Lower lobe of right lung (tissue), 2 donors: ENCODE results near the gene TANC1. TPM values are rescaled to one million over a fixed set of nuclear protein-coding genes. Genes with fewer than 3 reads are reported as not detected.
A peak's percentile ranks its signal among the peaks of the same experiment; 100 is the strongest.
"Not testable (repeated sequence)": the region's sequence is repeated elsewhere in the genome, so short reads cannot be mapped to it uniquely, and the experiment has no call there.

Experiments
- ATAC-seq, 2 donors: fragments of 200-7000 bp; cut with Tn5 transposase; one replicate each; pipeline ENCODE4 v1.9.1; 2020 to 2022; ENCODE audit warnings: mild to moderate bottlenecking in 2 of 2, moderate library complexity in 2 of 2
- DNase-seq: peaks from one replicate; pipeline ENCODE4 v3.0.0-alpha.2; 2020
- H3K27ac ChIP-seq: fragments of 200-600 bp; one replicate; pipeline ENCODE4 v1.8.0; 2022
- H3K27me3 ChIP-seq: fragments of 200-600 bp; one replicate; pipeline ENCODE4 v1.8.0; 2022; ENCODE audit warnings: low read depth
- H3K36me3 ChIP-seq: fragments of 200-600 bp; one replicate; pipeline ENCODE4 v1.8.0; 2022; ENCODE audit warnings: mild to moderate bottlenecking
- H3K4me1 ChIP-seq: fragments of 200-600 bp; one replicate; pipeline ENCODE4 v1.8.0; 2022
- H3K4me3 ChIP-seq: fragments of 200-600 bp; one replicate; pipeline ENCODE4 v1.8.0; 2022; ENCODE audit warnings: mild to moderate bottlenecking
- H3K9me3 ChIP-seq: fragments of 200-600 bp; one replicate; pipeline ENCODE4 v1.8.0; 2022
- intact Hi-C: fragments of 100-400 bp; cut with DNase I; formaldehyde crosslinking; loops from one replicate; pipeline ENCODE4 v1.11.0; 2022
- total RNA-seq: library from RNA; stranded (reverse); fragmentation: NEBNext Ultra II Directional; extraction: Animal tissue kit (Norgen Biotek cat#: 25700); gene quantifications from one replicate; pipeline ENCODE4 v1.2.1, GENCODE V29; 2021
- TF ChIP-seq, protein P1 (sequence below): fragments of 200-600 bp; IDR thresholded peaks from one replicate; pipeline ENCODE4 v1.8.0; 2022; ENCODE audit warnings: antibody characterized with exemption, mild to moderate bottlenecking
- donor health status: DM: no; HTN: yes; CAD: no; lungs with severe emphysema.

Gene TANC1
- total RNA-seq, 1 donor from 2014 or later = 39.5 TPM

DNA sequence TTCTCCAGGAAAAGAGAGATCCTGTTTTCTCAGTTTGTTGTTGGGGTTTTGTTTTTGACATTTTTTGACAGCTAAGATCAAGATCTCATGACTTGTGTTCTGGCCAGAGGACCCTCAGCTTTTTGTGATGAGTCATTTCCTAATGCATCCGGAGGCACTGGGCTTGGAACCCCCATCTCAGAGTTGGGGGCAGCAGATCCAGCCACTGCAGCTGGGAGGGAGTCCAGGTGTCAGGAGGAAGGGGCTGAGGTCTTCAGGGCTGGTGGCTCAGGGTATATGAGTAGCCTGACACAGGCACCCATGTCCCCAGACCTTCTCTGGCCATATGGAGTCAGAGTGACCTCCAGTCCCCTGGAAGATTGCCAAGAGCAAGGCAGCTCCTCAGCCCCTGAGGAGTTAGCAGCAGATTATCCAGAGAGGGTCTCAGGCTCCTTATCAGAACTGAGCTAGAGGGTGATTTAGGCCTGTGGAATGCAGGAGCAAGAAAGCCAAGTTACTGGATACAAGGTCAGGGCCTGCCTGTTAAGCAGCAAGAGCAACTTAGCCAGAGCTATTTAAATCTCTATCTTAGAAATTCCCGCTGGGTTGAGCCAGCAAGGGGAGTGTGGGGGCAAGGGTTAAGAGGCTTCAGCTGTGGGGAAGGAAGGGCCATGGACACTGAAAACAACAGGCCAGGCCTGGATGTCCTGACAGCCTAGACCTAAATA lies 62.4 kb downstream of the TANC1 start:
- peaks cover 53% of the 10 kb centered on the region for H3K4me1 ChIP-seq
- intact Hi-C loops = no loop called here
- H3K36me3 ChIP-seq = no peaks in the 10 kb centered on the region
- H3K27ac ChIP-seq = peak overlapping the region; percentile 68
- ATAC-seq = peak; percentile 75 to 88
- no peaks in the 10 kb centered on the region for H3K27me3 ChIP-seq
- no peak for DNase-seq
- no peak overlapping the region for H3K4me3 ChIP-seq
- TF ChIP-seq, protein P1, sequence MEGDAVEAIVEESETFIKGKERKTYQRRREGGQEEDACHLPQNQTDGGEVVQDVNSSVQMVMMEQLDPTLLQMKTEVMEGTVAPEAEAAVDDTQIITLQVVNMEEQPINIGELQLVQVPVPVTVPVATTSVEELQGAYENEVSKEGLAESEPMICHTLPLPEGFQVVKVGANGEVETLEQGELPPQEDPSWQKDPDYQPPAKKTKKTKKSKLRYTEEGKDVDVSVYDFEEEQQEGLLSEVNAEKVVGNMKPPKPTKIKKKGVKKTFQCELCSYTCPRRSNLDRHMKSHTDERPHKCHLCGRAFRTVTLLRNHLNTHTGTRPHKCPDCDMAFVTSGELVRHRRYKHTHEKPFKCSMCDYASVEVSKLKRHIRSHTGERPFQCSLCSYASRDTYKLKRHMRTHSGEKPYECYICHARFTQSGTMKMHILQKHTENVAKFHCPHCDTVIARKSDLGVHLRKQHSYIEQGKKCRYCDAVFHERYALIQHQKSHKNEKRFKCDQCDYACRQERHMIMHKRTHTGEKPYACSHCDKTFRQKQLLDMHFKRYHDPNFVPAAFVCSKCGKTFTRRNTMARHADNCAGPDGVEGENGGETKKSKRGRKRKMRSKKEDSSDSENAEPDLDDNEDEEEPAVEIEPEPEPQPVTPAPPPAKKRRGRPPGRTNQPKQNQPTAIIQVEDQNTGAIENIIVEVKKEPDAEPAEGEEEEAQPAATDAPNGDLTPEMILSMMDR = no peak
- H3K9me3 ChIP-seq = no peaks in the 10 kb centered on the region

DNA sequence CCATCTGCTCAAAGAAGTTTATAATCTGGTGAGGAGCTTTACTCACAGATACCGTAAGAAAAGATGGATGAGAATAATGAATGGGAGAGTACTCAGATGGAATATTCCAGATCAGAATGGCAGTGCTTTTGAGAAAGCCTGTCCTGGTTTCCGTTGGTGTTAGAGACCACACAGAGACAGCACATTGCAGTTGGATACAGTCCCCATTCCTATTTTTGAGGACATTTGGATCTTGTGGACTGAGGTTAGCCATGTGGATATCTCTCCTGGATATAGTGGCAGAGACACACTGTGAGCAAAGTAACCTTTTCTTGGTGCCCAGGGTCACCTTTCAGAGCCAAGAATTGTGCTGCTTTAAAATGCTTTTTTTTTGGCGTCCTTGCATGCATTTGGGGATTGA lies 63.7 kb downstream of the TANC1 start:
- ATAC-seq = no peak
- intact Hi-C loops = no loop called here
- no peaks in the 10 kb centered on the region for H3K27me3 ChIP-seq
- H3K36me3 ChIP-seq = no peaks in the 10 kb centered on the region
- DNase-seq = no peak
- H3K4me1 ChIP-seq = peaks cover 57% of the 10 kb centered on the region
- no peak overlapping the region for H3K4me3 ChIP-seq
- no peak overlapping the region for H3K27ac ChIP-seq
- no peaks in the 10 kb centered on the region for H3K9me3 ChIP-seq
- TF ChIP-seq, protein P1 = no peak

DNA sequence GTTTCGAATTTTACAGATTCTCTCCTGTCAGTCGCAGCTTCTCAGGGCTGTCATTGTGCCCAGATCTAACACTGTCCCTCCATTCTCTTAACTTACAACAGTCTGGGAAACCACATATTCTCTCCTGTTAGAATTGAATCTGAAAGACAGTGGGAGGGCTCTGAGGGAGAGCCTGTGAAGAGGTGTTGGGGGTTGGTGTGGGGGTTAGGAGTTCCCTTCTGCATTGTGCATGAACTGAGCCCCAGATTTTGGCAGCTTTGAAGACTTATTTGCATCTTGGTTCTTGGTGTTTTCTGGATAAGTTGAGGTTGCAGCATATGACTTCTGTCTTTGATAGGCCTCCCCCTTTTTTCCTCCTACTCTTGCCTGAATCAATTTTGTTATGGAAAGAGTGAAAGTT lies 64.1 kb downstream of the TANC1 start:
- no peaks in the 10 kb centered on the region for H3K36me3 ChIP-seq
- TF ChIP-seq, protein P1 = no peak
- intact Hi-C loops = no loop called here
- H3K27ac ChIP-seq = no peak overlapping the region
- H3K27me3 ChIP-seq = no peaks in the 10 kb centered on the region
- ATAC-seq (no peak), DNase-seq (no peak)
- H3K4me3 ChIP-seq = no peak overlapping the region
- no peaks in the 10 kb centered on the region for H3K9me3 ChIP-seq
- peaks cover 57% of the 10 kb centered on the region for H3K4me1 ChIP-seq

DNA sequence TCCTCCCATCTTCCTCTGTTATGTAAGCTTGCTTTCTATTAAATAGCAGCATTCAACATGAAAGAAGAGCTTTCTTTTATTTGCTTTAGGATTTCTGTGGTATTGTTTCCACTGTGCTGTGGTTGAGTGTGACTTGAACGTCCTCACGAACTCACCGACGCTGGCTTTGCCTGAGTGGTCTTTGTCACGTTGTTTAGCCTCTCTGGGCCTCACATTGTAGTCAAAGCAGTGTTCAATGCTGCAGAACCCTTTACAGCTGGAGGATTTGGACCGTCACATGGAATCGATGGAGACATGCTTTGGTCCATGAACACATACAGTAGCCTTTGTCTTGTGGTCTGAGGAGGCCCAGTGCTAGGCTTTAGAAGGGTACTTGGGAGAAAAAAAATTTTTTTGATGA lies 66.3 kb downstream of the TANC1 start:
- no peaks in the 10 kb centered on the region for H3K27me3 ChIP-seq
- TF ChIP-seq, protein P1 = no peak
- H3K4me3 ChIP-seq = no peak overlapping the region
- no peaks in the 10 kb centered on the region for H3K9me3 ChIP-seq
- DNase-seq (no peak), ATAC-seq (no peak)
- H3K36me3 ChIP-seq = no peaks in the 10 kb centered on the region
- no peak overlapping the region for H3K27ac ChIP-seq
- H3K4me1 ChIP-seq = peaks cover 50% of the 10 kb centered on the region
- intact Hi-C loops = no loop called here

DNA sequence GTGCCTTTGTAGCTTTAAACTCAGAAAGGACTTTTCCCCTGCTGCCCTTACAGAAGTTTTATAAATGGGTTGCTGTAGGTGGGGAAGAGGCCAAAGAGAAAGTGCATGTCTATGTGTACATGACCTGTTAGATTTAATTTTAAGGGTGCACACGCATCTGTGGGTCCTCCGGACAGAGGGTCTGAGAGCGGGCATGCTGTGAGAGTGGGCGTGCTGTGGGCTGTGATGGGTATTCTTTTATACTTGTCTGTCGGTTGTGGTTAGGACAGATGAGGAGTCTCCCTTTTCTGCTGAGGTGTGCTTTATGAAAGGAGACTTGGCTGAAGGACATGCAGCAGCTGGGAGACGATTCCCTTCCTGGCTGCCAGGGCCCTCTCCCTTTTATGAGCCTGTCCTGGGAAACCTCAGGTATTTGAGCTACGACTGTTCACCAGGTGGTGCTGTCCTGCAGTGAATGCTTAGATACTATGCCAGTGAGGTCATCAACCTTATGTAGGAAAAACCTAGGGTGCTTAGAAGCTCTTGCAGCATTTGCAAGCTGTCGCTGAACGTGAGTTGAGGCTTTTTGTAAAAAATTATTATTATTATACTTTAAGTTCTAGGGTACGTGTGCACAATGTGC lies 67.5 kb downstream of the TANC1 start:
- Histone ChIP-seq H3K4me1 (peaks cover 38% of the 10 kb centered on the region), H3K4me3 (no peak overlapping the region), H3K36me3 (no peaks in the 10 kb centered on the region), H3K27ac (no peak overlapping the region), H3K9me3 (no peaks in the 10 kb centered on the region), H3K27me3 (no peaks in the 10 kb centered on the region)
- TF ChIP-seq, protein P1 = no peak
- DNase-seq (no peak), ATAC-seq (peak; percentile 90 to 93)
- intact Hi-C loops = no loop called here

DNA sequence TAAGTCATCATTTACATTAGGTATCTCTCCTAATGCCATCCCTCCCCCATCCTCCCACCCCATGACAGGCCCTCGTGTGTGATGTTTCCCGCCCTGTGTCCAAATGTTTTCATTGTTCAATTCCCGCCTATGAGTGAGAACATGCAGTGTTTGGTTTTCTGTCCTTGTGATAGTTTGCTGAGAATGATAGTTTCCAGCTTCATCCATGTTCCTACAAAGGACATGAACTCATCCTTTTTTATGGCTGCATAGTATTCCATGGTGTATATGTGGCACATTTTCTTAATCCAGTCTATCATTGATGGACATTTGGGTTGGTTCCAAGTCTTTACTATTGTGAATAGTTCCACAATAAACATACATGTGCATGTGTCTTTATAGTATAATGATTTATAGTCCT lies 68.0 kb downstream of the TANC1 start:
- H3K27ac ChIP-seq, H3K36me3 ChIP-seq, ATAC-seq, DNase-seq, H3K27me3 ChIP-seq, intact Hi-C loops, H3K4me3 ChIP-seq, H3K9me3 ChIP-seq: not testable (repeated sequence)
- peaks cover 33% of the 10 kb centered on the region for H3K4me1 ChIP-seq

DNA sequence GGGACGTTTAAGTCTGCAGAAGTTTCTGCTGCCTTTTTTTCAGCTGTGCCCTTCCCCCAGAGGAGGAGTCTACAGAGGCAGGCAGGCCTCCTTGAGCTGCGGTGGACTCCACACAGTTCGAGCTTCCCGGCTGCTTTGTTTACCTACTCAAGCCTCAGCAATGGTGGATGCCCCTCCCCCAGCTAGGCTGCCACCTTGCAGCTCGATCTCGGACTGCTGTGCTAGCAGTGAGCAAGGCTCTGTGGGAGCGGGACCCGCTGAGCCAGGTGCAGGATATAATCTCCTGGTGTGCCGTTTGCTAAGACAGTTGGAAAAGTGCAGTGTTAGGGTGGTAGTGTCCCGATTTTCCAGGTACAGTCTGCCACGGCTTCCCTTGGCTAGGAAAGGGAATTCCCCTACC lies 72.9 kb downstream of the TANC1 start:
- intact Hi-C loops, H3K27ac ChIP-seq, ATAC-seq, H3K4me3 ChIP-seq, DNase-seq, H3K9me3 ChIP-seq, H3K27me3 ChIP-seq, H3K36me3 ChIP-seq: not testable (repeated sequence)
- peaks cover 51% of the 10 kb centered on the region for H3K4me1 ChIP-seq
